Measurements from ENCODE around the gene SNX25.

DNA sequence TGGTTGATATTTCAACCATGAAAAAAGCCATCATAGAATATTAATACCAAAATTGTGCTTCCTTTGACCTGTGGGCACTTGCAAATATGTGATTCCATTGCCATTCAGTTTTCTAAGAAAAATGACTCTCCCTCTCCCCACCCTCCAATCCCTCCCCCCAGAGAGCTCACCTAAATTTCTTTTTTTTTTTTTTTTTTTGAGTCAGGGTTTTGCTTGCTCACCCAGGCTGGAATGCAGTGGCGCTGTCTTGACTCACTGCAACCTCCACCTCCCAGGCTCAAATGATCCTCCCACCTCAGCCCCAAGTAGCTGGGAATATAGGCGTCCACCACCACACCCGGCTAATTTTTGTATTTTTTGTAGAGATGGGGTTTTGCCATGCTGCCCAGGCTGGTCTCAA is 47.0 kb downstream of the SNX25 start:
- no peak for TF ChIP-seq EZH2 (IDR thresholded peaks at IDR 0.05; ENCODE audit: borderline replicate concordance, insufficient read depth, low read depth, low read length, poor library complexity, severe bottlenecking)
- TF ChIP-seq, protein P1, sequence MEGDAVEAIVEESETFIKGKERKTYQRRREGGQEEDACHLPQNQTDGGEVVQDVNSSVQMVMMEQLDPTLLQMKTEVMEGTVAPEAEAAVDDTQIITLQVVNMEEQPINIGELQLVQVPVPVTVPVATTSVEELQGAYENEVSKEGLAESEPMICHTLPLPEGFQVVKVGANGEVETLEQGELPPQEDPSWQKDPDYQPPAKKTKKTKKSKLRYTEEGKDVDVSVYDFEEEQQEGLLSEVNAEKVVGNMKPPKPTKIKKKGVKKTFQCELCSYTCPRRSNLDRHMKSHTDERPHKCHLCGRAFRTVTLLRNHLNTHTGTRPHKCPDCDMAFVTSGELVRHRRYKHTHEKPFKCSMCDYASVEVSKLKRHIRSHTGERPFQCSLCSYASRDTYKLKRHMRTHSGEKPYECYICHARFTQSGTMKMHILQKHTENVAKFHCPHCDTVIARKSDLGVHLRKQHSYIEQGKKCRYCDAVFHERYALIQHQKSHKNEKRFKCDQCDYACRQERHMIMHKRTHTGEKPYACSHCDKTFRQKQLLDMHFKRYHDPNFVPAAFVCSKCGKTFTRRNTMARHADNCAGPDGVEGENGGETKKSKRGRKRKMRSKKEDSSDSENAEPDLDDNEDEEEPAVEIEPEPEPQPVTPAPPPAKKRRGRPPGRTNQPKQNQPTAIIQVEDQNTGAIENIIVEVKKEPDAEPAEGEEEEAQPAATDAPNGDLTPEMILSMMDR (IDR thresholded peaks at IDR 0.05) = no peak

All from B cell (primary cell).